HG03175 (cell line): ENCODE measurements around the gene WNT9A.
"Not testable (repeated sequence)": the region's sequence is repeated elsewhere in the genome, so short reads cannot be mapped to it uniquely, and the experiment has no call there.

Experiments used
- ATAC-seq: cut with Tn5 transposase; IDR thresholded peaks from one replicate; pipeline ENCODE4 v1.9.1; 2021; ENCODE audit warnings: mild to moderate bottlenecking, moderate library complexity; ENCODE audit not compliant: unreplicated experiment

Gene WNT9A

GRCh38 chr1:227889047-227889862 is 58.5 kb downstream of the WNT9A start:
- no peak for ATAC-seq

- ATAC-seq: no peak
Measured at GRCh38 chr1:227888404-227889046, 59.2 kb downstream of the WNT9A start.

- ATAC-seq: no peak
Measured at GRCh38 chr1:227887697-227888403, 59.9 kb downstream of the WNT9A start.

GRCh38 chr1:227886993-227887696 is 60.6 kb downstream of the WNT9A start:
- ATAC-seq: no peak

- ATAC-seq: no peak
Measured at GRCh38 chr1:227886503-227886961, 61.2 kb downstream of the WNT9A start.

GRCh38 chr1:227885648-227886502 is 61.9 kb downstream of the WNT9A start:
- no peak for ATAC-seq

- ATAC-seq: no peak
Measured at GRCh38 chr1:227885135-227885647, 62.5 kb downstream of the WNT9A start.

GRCh38 chr1:227884370-227885134 is 63.2 kb downstream of the WNT9A start:
- no peak for ATAC-seq

GRCh38 chr1:227883641-227884301 is 64.0 kb downstream of the WNT9A start:
- ATAC-seq: no peak

- ATAC-seq: no peak
Measured at GRCh38 chr1:227883073-227883520, 64.6 kb downstream of the WNT9A start.

- ATAC-seq: no peak
Measured at GRCh38 chr1:227880342-227880924, 67.3 kb downstream of the WNT9A start.

GRCh38 chr1:227877810-227878209 is 69.9 kb downstream of the WNT9A start:
- ATAC-seq: not testable (repeated sequence)

- not testable (repeated sequence) for ATAC-seq
Measured at GRCh38 chr1:227871892-227872291, 75.8 kb downstream of the WNT9A start.

- no peak for ATAC-seq
Measured at GRCh38 chr1:227870366-227870765, 77.4 kb downstream of the WNT9A start.

- ATAC-seq: no peak
Measured at GRCh38 chr1:227869851-227870305, 77.9 kb downstream of the WNT9A start.

- ATAC-seq: no peak
Measured at GRCh38 chr1:227869279-227869842, 78.4 kb downstream of the WNT9A start.
